H4 (cell line): Measurements from ENCODE around the gene SPTB. TPM values are rescaled to one million over a fixed set of nuclear protein-coding genes. Genes with fewer than 3 reads are reported as not detected.
A peak's percentile ranks its signal among the peaks of the same experiment; 100 is the strongest.
"Not testable (repeated sequence)": the region's sequence is repeated elsewhere in the genome, so short reads cannot be mapped to it uniquely, and the experiment has no call there.

Experiments used
- DNase-seq: peaks from one replicate; pipeline ENCODE4 v3.0.0-alpha.2; 2015; ENCODE audit warnings: low spot score
- total RNA-seq: library from RNA; depleted of rRNA; stranded (reverse); fragments of >200 nt; shearing (Covaris generic); gene quantifications from 2 replicates; pipeline ENCODE4 v1.2.3, GENCODE V29; 2014

The SPTB gene
- total RNA-seq, 1 experiment from 2014 or later, result 0.04 TPM

- no peak for DNase-seq
Observed at GRCh38 chr14:64821651-64822050, 58.1 kb downstream of the SPTB start.

- no peak for DNase-seq
Observed at GRCh38 chr14:64818151-64818550, 61.6 kb downstream of the SPTB start.

GRCh38 chr14:64817631-64818030 lies 62.1 kb downstream of the SPTB start:
- DNase-seq, result no peak

GRCh38 chr14:64816221-64816783 lies 63.4 kb downstream of the SPTB start:
- DNase-seq, result no peak

- DNase-seq, result no peak
Observed at GRCh38 chr14:64815257-64815656, 64.5 kb downstream of the SPTB start.

GRCh38 chr14:64812412-64812811 lies 67.3 kb downstream of the SPTB start:
- DNase-seq, result no peak

- no peak for DNase-seq
Observed at GRCh38 chr14:64811676-64812075, 68.0 kb downstream of the SPTB start.

- no peak for DNase-seq
Observed at GRCh38 chr14:64808449-64808848, 71.3 kb downstream of the SPTB start.

- DNase-seq, result no peak
Observed at GRCh38 chr14:64807551-64807950, 72.2 kb downstream of the SPTB start.

GRCh38 chr14:64806862-64807495 lies 72.7 kb downstream of the SPTB start:
- DNase-seq, result no peak

- DNase-seq, result peak; percentile 36
Observed at GRCh38 chr14:64806202-64806861, 73.4 kb downstream of the SPTB start.

GRCh38 chr14:64805646-64806045 lies 74.1 kb downstream of the SPTB start:
- not testable (repeated sequence) for DNase-seq

GRCh38 chr14:64804754-64805260 lies 74.9 kb downstream of the SPTB start:
- no peak for DNase-seq

- DNase-seq, result no peak
Observed at GRCh38 chr14:64801800-64802199, 77.9 kb downstream of the SPTB start.

- no peak for DNase-seq
Observed at GRCh38 chr14:64801046-64801445, 78.7 kb downstream of the SPTB start.

GRCh38 chr14:64800000-64800399 lies 79.7 kb downstream of the SPTB start:
- DNase-seq, result peak; percentile 29

- DNase-seq, result no peak
Observed at GRCh38 chr14:64799555-64799954, 80.2 kb downstream of the SPTB start.

- no peak for DNase-seq
Observed at GRCh38 chr14:64796369-64796768, 83.3 kb downstream of the SPTB start.

- DNase-seq, result no peak
Observed at GRCh38 chr14:64795921-64796320, 83.8 kb downstream of the SPTB start.

GRCh38 chr14:64795211-64795610 lies 84.5 kb downstream of the SPTB start:
- DNase-seq, result no peak

- DNase-seq, result no peak
Observed at GRCh38 chr14:64792871-64793560, 86.7 kb downstream of the SPTB start.

GRCh38 chr14:64792231-64792630 lies 87.5 kb downstream of the SPTB start:
- no peak for DNase-seq

GRCh38 chr14:64790478-64790877 lies 89.2 kb downstream of the SPTB start:
- DNase-seq, result no peak
